GM12878 (cell line): ENCODE measurements around the gene LGALS1.

Experiments used
- CBX5 ChIP-seq: sonication (generic); IDR thresholded peaks from 2 replicates; pipeline ENCODE4 v1.6.1; 2016; ENCODE audit warnings: low read depth, moderate library complexity, mild to moderate bottlenecking, inconsistent platforms
- CHD2 ChIP-seq: IDR thresholded peaks from 2 replicates; pipeline ENCODE4 v1.6.1; 2011; ENCODE audit warnings: low read depth, low read length, improper control_type of control experiment, borderline replicate concordance
- CREM ChIP-seq: IDR thresholded peaks from 2 replicates; pipeline ENCODE4 v1.6.1; 2014; ENCODE audit warnings: antibody characterized with exemption, low read depth
- CTCF ChIP-seq, 3 experiments: IDR thresholded peaks in 2 of 3; conservative IDR thresholded peaks in 1 of 3; 2 replicates each; pipeline ENCODE4 v1.5.1; 2011; ENCODE audit warnings: low read depth in 3 of 3, low read length in 3 of 3, mild to moderate bottlenecking in 3 of 3, control low read depth in 2 of 3, moderate library complexity in 2 of 3, inconsistent platforms in 1 of 3, mixed read lengths in 1 of 3; ENCODE audit not compliant: control insufficient read depth in 2 of 3, insufficient read depth in 1 of 3; ENCODE audit errors: extremely low read depth in 1 of 3
- EP300 ChIP-seq, 2 experiments: fragments of 150-350 bp in 1 of 2; IDR thresholded peaks; 2 replicates each; pipeline ENCODE4 v1.6.1; 2011 to 2012; ENCODE audit warnings: low read depth in 2 of 2, low read length in 2 of 2, borderline replicate concordance in 1 of 2, improper control_type of control experiment in 1 of 2, inconsistent platforms in 1 of 2; ENCODE audit not compliant: control insufficient read depth in 1 of 2
- EZH2 ChIP-seq: IDR thresholded peaks from 2 replicates; pipeline ENCODE4 v1.6.1; 2012; ENCODE audit warnings: low read depth, mild to moderate bottlenecking, control low read depth, inconsistent platforms, low read length, borderline replicate concordance; ENCODE audit not compliant: control insufficient read depth
- NR2F1 ChIP-seq: fragments of 450-650 bp; conservative IDR thresholded peaks from 2 replicates; pipeline ENCODE4 v1.6.1; 2017; ENCODE audit warnings: mild to moderate bottlenecking
- POLR2A ChIP-seq: IDR thresholded peaks from 2 replicates; pipeline ENCODE4 v1.6.1; 2011; ENCODE audit warnings: low read depth, mild to moderate bottlenecking, low read length
- REST ChIP-seq: IDR thresholded peaks from 2 replicates; pipeline ENCODE4 v1.6.1; 2012; ENCODE audit warnings: mild to moderate bottlenecking, low read depth, low read length
- TAF1 ChIP-seq: IDR thresholded peaks from 2 replicates; pipeline ENCODE4 v1.6.1; 2011; ENCODE audit warnings: mild to moderate bottlenecking, low read depth, low read length, borderline replicate concordance
- USF2 ChIP-seq: IDR thresholded peaks from 2 replicates; pipeline ENCODE4 v1.6.1; 2011; ENCODE audit warnings: low read depth, low read length, improper control_type of control experiment, borderline replicate concordance

- no peak for TF ChIP-seq CREM
- no peak for TF ChIP-seq CTCF (IDR thresholded peaks at IDR 0.05 in 2 of 3, conservative IDR thresholded peaks at IDR 0.05 in 1 of 3; ENCODE audit: control insufficient read depth in 2 of 3, extremely low read depth in 1 of 3, insufficient read depth in 1 of 3, low read depth in 3 of 3, low read length in 3 of 3)
- no peak for TF ChIP-seq POLR2A
- no peak for TF ChIP-seq REST
- TF ChIP-seq CHD2: no peak
- no peak for TF ChIP-seq USF2
- no peak for TF ChIP-seq EP300 (IDR thresholded peaks at IDR 0.05; ENCODE audit: borderline replicate concordance in 1 of 2, control insufficient read depth in 1 of 2, low read depth in 2 of 2, low read length in 2 of 2)
- no peak for TF ChIP-seq CBX5
- no peak for TF ChIP-seq EZH2
- no peak for TF ChIP-seq TAF1
- no peak for TF ChIP-seq NR2F1
Observed at GRCh38 chr22:37647317-37647716, 28.1 kb upstream of the LGALS1 start.
